Duodenal mucosa (tissue), 2 donors: ENCODE measurements around the gene SCART1.
"Not testable (repeated sequence)": the region's sequence is repeated elsewhere in the genome, so short reads cannot be mapped to it uniquely, and the experiment has no call there.

ENCODE experiments used
- H3K27ac ChIP-seq: one replicate; pipeline ENCODE4 v1.7.0; 2013; ENCODE audit warnings: low read depth, low read length
- H3K27me3 ChIP-seq, 2 donors: one replicate each; pipeline ENCODE4 v1.7.0; 2013; ENCODE audit warnings: low read length in 2 of 2, control low read depth in 1 of 2; ENCODE audit not compliant: insufficient read depth in 2 of 2, control insufficient read depth in 1 of 2
- H3K36me3 ChIP-seq, 2 donors: one replicate each; pipeline ENCODE4 v1.7.0; 2013; ENCODE audit warnings: low read length in 2 of 2, control low read depth in 1 of 2; ENCODE audit not compliant: insufficient read depth in 2 of 2, control insufficient read depth in 1 of 2
- H3K4me1 ChIP-seq, 2 donors: one replicate each; pipeline ENCODE4 v1.7.0; 2013; ENCODE audit warnings: low read length in 2 of 2, control low read depth in 1 of 2; ENCODE audit not compliant: insufficient read depth in 2 of 2, control insufficient read depth in 1 of 2
- H3K4me3 ChIP-seq, 2 donors: one replicate each; pipeline ENCODE4 v1.7.0; 2013; ENCODE audit warnings: low read length in 2 of 2, low read depth in 1 of 2
- H3K9ac ChIP-seq, 2 donors: one replicate each; pipeline ENCODE4 v1.7.0; 2013; ENCODE audit warnings: low read length in 2 of 2, low read depth in 1 of 2
- H3K9me3 ChIP-seq, 2 donors: one replicate each; pipeline ENCODE4 v1.7.0; 2013; ENCODE audit warnings: low read length in 2 of 2, control low read depth in 1 of 2; ENCODE audit not compliant: control insufficient read depth in 1 of 2

The SCART1 gene

GRCh38 chr10:133518517-133518916, 64.8 kb downstream of the SCART1 start:
- H3K4me3 ChIP-seq, H3K9ac ChIP-seq, H3K9me3 ChIP-seq, H3K27me3 ChIP-seq, H3K36me3 ChIP-seq, H3K27ac ChIP-seq: not testable (repeated sequence)
- H3K4me1 ChIP-seq = peaks cover 4 to 11% of the 10 kb centered on the region in 2 donors
